Body of pancreas (tissue), 4 donors: Measurements from ENCODE around the gene ZNF469. TPM values are rescaled to one million over a fixed set of nuclear protein-coding genes. Genes with fewer than 3 reads are reported as not detected.

ENCODE experiments used
- ATAC-seq: fragments of 150-250 bp; one replicate; pipeline ENCODE4 v1.9.1; 2016
- DNase-seq, 4 donors: peaks; one replicate each; pipeline ENCODE4 v3.0.0-alpha.2; 2019
- H3K27ac ChIP-seq, 4 donors: fragments of 200-600 bp; sonication (generic); 1 replicate in 3 of 4; 2 replicates in 1 of 4; pipeline versions ENCODE4 v1.5.1 to v1.6.1; 2016 to 2019; ENCODE audit warnings: mild to moderate bottlenecking in 1 of 4, mixed read lengths in 1 of 4, moderate library complexity in 1 of 4
- H3K27me3 ChIP-seq, 2 donors: fragments of 200-600 bp; sonication (generic); one replicate each; pipeline ENCODE4 v1.6.0; 2016; ENCODE audit warnings: mild to moderate bottlenecking in 1 of 2
- H3K36me3 ChIP-seq, 2 donors: fragments of 200-600 bp; sonication (generic); replicated peaks in 1 of 2; 2 replicates each; pipeline ENCODE4 v1.5.1; 2016; ENCODE audit warnings: low read depth in 2 of 2; ENCODE audit not compliant: insufficient read depth in 1 of 2
- H3K4me1 ChIP-seq: fragments of 200-600 bp; sonication (generic); one replicate; pipeline ENCODE4 v1.6.0; 2016
- H3K4me3 ChIP-seq, 2 donors: fragments of 200-600 bp; sonication (generic); 1 replicate in 1 of 2; 2 replicates in 1 of 2; pipeline ENCODE4 v1.5.1; 2016 to 2019
- H3K9me3 ChIP-seq, 3 donors: fragments of 200-600 bp; sonication (generic); 1 replicate in 2 of 3; 2 replicates in 1 of 3; pipeline ENCODE4 v1.5.1; 2016
- CTCF ChIP-seq, 7 experiments: fragments of 450-650 bp in 4 of 7; fragments of 200-600 bp in 3 of 7; sonication (generic) in 3 of 7; IDR thresholded peaks; one replicate each; pipeline ENCODE4 v1.5.1; 2016 to 2019; ENCODE audit warnings: antibody characterized with exemption in 7 of 7
- POLR2A ChIP-seq, 3 donors: fragments of 450-650 bp; IDR thresholded peaks; one replicate each; pipeline ENCODE4 v1.6.1; 2016; ENCODE audit warnings: antibody characterized with exemption in 3 of 3, mild to moderate bottlenecking in 2 of 3
- WGBS, 2 donors: methylation state at CpG; one replicate each; pipeline ENCODE4 v1.1.5; 2017; 5-methylcytosine and 5-hydroxymethylcytosine counted together
- intact Hi-C: fragments of 100-400 bp; cut with DNase I; formaldehyde crosslinking; loops from one replicate; pipeline ENCODE4 v1.15.1; 2023
- total RNA-seq, 2 donors: library from RNA; depleted of rRNA; stranded (reverse); fragments of >200 nt; gene quantifications; one replicate each; pipeline ENCODE4 v1.1.0, GENCODE V29; 2016

Gene ZNF469
- total RNA-seq, 2 donors from 2014 or later, result 0.99 to 1.0 TPM

DNA sequence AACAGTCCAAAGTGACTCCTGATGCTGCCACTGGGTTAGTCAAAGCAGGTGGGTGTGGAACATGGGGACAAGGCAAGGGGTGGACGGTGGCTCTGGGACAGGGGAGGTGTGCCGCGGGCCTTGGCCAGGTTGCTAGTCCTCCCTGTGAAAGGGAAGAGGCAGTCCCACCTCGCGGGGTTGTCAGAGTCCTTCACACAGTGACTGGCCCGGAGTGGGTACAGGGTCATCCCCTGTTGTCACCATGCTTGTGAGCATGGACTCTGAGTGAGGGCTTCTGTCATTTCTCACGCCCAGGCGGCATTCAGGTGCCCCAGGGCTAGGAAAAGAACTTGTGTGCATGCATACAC, 3.1 kb upstream of the ZNF469 start:
- H3K9me3 ChIP-seq, result no peaks in the 10 kb centered on the region
- H3K4me3 ChIP-seq, result no peak overlapping the region
- peaks cover 0 to 5% of the 10 kb centered on the region in 2 donors for H3K27me3 ChIP-seq
- no peaks in the 10 kb centered on the region for H3K36me3 ChIP-seq
- ATAC-seq (no peak), DNase-seq (no peak)
- peaks cover 9% of the 10 kb centered on the region for H3K4me1 ChIP-seq
- no peak overlapping the region for H3K27ac ChIP-seq
- WGBS, 2 donors, result 61 to 77% methylated on average over 6 to 8 of the region's 8 CpGs
- intact Hi-C loops, result no loop called here
- TF ChIP-seq CTCF (IDR thresholded peaks at IDR 0.05), result no peak

DNA sequence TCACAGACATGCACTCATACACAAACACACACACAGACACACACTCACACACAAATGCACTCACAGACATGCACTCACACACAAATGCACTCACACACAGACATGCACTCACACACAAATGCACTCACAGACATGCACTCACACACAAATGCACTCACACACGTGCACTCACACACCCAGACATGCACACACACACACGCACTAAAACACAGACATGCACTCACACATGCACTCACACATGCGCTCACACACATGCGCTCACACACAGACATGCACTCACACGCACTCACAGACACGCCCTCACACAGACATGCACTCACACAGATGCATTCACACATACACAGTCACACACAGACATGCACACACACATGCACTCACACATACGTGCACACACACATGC, 2.7 kb upstream of the ZNF469 start:
- peaks cover 0 to 5% of the 10 kb centered on the region in 2 donors for H3K27me3 ChIP-seq
- no peak overlapping the region for H3K27ac ChIP-seq
- intact Hi-C loops, result no loop called here
- DNase-seq (no peak), ATAC-seq (no peak)
- WGBS, 2 donors, result 72 to 80% methylated on average over 7 of the region's 7 CpGs
- H3K4me3 ChIP-seq, result no peak overlapping the region
- peaks cover 9% of the 10 kb centered on the region for H3K4me1 ChIP-seq
- no peaks in the 10 kb centered on the region for H3K36me3 ChIP-seq
- H3K9me3 ChIP-seq, result no peaks in the 10 kb centered on the region
- TF ChIP-seq CTCF (IDR thresholded peaks at IDR 0.05), result no peak
- TF ChIP-seq POLR2A (IDR thresholded peaks at IDR 0.05), result no peak

- Histone ChIP-seq H3K27ac (no peak overlapping the region), H3K36me3 (no peaks in the 10 kb centered on the region), H3K9me3 (no peaks in the 10 kb centered on the region), H3K27me3 (peaks cover 0 to 5% of the 10 kb centered on the region in 2 donors), H3K4me3 (no peak overlapping the region), H3K4me1 (peaks cover 9% of the 10 kb centered on the region)
- WGBS, 2 donors, result 81 to 84% methylated on average over 7 of the region's 7 CpGs
- no peak for ATAC-seq
- TF ChIP-seq CTCF (IDR thresholded peaks at IDR 0.05) (no peak), POLR2A (IDR thresholded peaks at IDR 0.05) (no peak)
- intact Hi-C loops, result no loop called here
- no peak for DNase-seq
Measured at GRCh38 chr16:88380619-88381018, 2.1 kb upstream of the ZNF469 start.

DNA sequence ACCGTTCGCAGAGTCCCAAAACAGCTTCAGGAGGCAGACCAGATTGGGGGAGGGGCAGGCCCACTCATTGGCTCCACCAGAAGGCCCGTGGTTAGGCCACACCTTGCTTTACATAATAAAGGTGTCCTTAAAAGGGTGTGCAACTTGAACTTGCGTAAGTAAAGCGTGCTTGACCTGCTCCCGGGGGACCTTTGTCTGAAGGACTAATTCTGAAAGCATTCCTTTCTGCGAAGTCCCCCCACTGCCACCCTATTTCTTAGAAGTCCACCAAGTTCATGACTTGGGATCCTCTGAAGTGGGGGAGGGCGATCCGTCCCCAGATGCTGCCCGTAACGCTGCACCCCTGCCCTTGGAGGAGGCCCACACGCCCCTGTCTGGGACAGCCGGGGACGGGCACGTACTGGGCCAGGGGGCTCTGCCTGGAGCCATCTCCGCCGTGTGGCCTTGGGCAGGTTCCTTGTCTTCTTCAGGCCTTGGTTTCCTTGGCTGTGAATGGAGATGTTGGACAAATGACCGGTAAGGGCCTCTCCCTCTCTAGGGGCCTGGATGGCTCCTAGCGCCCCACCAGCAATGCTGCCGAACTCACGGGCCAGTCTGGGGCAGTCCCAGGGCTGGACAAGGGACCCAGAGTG, 823 bp upstream of the ZNF469 start:
- Histone ChIP-seq H3K27me3 (peaks cover 0 to 5% of the 10 kb centered on the region in 2 donors), H3K4me3 (no peak overlapping the region), H3K4me1 (peaks cover 9% of the 10 kb centered on the region), H3K9me3 (no peaks in the 10 kb centered on the region), H3K36me3 (no peaks in the 10 kb centered on the region), H3K27ac (no peak overlapping the region)
- ATAC-seq, result no peak
- DNase-seq, result no peak
- intact Hi-C loops, result no loop called here
- TF ChIP-seq CTCF (IDR thresholded peaks at IDR 0.05) (no peak), POLR2A (IDR thresholded peaks at IDR 0.05) (no peak)
- WGBS, 2 donors, result 64 to 76% methylated on average over 9 to 20 of the region's 21 CpGs
